ENCODE measurements around the gene RIPK4. TPM values are rescaled to one million over a fixed set of nuclear protein-coding genes. Genes with fewer than 3 reads are reported as not detected.
"Not testable (repeated sequence)": the region's sequence is repeated elsewhere in the genome, so short reads cannot be mapped to it uniquely, and the experiment has no call there.

RIPK4 gene
- total RNA-seq, 1 experiment from 2014 or later = 0.76 TPM

GRCh38 chr21:41707231-41707959 is 59.5 kb downstream of the RIPK4 start:
- DNase-seq = no peak
- Histone ChIP-seq H3K36me3 (no peaks in the 10 kb centered on the region), H3K9me3 (no peaks in the 10 kb centered on the region), H3K27me3 (no peaks in the 10 kb centered on the region), H3K4me3 (no peak overlapping the region)

GRCh38 chr21:41706678-41707077 is 60.2 kb downstream of the RIPK4 start:
- H3K36me3 ChIP-seq = no peaks in the 10 kb centered on the region
- no peaks in the 10 kb centered on the region for H3K27me3 ChIP-seq
- DNase-seq = no peak
- H3K4me3 ChIP-seq = no peak overlapping the region
- no peaks in the 10 kb centered on the region for H3K9me3 ChIP-seq

DNA sequence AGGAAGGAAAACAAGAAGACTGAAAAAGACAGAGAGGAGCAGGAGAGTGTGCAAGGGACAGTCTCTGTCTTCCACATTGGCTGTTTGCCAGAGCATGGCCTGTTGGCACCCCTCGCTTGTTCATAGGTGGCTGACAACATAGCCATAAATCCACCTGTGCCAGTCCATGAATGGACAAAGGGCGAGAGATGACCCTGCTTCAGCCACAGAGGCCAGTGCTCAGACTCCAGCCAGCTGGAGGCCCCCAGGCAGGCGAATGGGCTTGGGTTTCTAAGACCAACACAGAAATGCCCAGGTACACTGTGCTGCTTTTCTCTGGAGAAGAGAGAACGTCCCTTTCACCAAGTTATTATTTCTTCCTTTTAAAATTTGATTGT is 60.6 kb downstream of the RIPK4 start:
- DNase-seq = no peak
- no peaks in the 10 kb centered on the region for H3K9me3 ChIP-seq

GRCh38 chr21:41705546-41706262 is 61.1 kb downstream of the RIPK4 start:
- H3K4me3 ChIP-seq = no peak overlapping the region
- no peaks in the 10 kb centered on the region for H3K27me3 ChIP-seq
- no peak for DNase-seq
- H3K9me3 ChIP-seq = no peaks in the 10 kb centered on the region
- no peaks in the 10 kb centered on the region for H3K36me3 ChIP-seq

More for the DNA sequence above, 60.6 kb downstream of the RIPK4 start:
- no peaks in the 10 kb centered on the region for H3K27me3 ChIP-seq
- no peaks in the 10 kb centered on the region for H3K36me3 ChIP-seq
- H3K4me3 ChIP-seq = no peak overlapping the region

DNA sequence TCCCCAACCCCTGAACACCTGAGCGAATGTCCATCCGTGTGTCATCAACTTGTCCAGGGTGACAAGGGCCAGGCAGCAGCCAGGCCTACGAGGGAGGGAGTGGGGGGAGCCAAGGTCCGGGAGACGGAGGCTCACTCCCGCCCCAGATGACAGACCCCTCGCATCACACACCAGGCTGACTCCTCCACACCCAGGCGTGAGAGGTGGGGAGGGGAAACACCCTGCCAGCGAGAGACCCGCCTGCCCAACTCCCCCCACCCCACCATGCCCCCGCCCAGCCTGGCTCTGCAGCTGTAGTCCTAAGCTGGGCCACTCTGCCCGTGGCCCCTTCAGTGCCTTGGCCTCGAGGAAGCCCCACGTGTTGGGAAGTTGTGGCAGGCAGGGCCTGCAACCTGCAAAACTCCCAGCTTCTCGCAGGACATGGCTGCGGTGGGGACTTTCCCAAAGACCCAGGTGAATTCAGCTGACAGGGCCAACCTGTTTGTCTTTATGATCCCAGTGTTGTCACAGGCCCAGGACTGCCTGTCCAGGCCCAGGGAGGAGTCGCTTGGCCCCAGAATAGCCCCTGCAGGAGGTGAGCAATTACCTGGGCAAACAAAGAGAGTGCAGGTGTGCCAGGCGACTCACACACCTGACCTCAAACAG is 62.9 kb downstream of the RIPK4 start:
- no peak for DNase-seq
- H3K27me3 ChIP-seq = no peaks in the 10 kb centered on the region
- H3K9me3 ChIP-seq = no peaks in the 10 kb centered on the region
- no peak overlapping the region for H3K4me3 ChIP-seq
- H3K36me3 ChIP-seq = no peaks in the 10 kb centered on the region

- Histone ChIP-seq H3K36me3 (no peaks in the 10 kb centered on the region), H3K4me3 (no peak overlapping the region), H3K27me3 (no peaks in the 10 kb centered on the region), H3K9me3 (no peaks in the 10 kb centered on the region)
- DNase-seq = no peak
Measured at GRCh38 chr21:41701749-41702148, 65.1 kb downstream of the RIPK4 start.

GRCh38 chr21:41699311-41699710 is 67.5 kb downstream of the RIPK4 start:
- no peak for DNase-seq
- no peak overlapping the region for H3K4me3 ChIP-seq
- no peaks in the 10 kb centered on the region for H3K36me3 ChIP-seq
- H3K9me3 ChIP-seq = no peaks in the 10 kb centered on the region
- H3K27me3 ChIP-seq = no peaks in the 10 kb centered on the region

DNA sequence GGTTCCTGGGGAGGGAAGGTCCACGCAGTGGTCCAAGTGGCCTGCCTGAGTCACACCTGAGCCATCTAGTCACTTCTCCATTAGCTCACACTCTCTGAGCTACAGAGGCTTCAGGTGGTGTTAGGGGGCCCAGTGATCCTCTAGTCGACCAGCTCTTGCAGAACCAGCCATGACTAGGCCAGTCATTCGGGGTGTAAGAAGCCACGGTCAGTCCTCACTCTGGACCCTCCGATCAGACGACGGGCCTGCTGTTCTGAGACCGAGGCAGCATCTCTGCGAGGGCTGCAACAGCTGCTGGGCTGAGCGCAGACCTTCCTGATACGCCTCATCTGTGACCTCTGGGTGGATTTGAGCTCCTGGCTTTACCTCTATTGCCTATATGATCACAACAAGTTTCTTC is 68.8 kb downstream of the RIPK4 start:
- Histone ChIP-seq H3K36me3 (no peaks in the 10 kb centered on the region), H3K27me3 (no peaks in the 10 kb centered on the region), H3K4me3 (no peak overlapping the region), H3K9me3 (no peaks in the 10 kb centered on the region)
- DNase-seq = no peak

- no peaks in the 10 kb centered on the region for H3K27me3 ChIP-seq
- H3K36me3 ChIP-seq = no peaks in the 10 kb centered on the region
- H3K4me3 ChIP-seq = no peak overlapping the region
- no peaks in the 10 kb centered on the region for H3K9me3 ChIP-seq
- DNase-seq = no peak
Measured at GRCh38 chr21:41695513-41695912, 71.3 kb downstream of the RIPK4 start.

- not testable (repeated sequence) for H3K27me3 ChIP-seq, H3K4me3 ChIP-seq, H3K36me3 ChIP-seq, DNase-seq, H3K9me3 ChIP-seq
Measured at GRCh38 chr21:41694042-41694441, 72.8 kb downstream of the RIPK4 start.

- Histone ChIP-seq H3K27me3 (no peaks in the 10 kb centered on the region), H3K36me3 (no peaks in the 10 kb centered on the region), H3K9me3 (no peaks in the 10 kb centered on the region), H3K4me3 (no peak overlapping the region)
- DNase-seq = no peak
Measured at GRCh38 chr21:41692185-41692565, 74.7 kb downstream of the RIPK4 start.

- no peak for DNase-seq
- Histone ChIP-seq H3K36me3 (no peaks in the 10 kb centered on the region), H3K4me3 (no peak overlapping the region), H3K9me3 (no peaks in the 10 kb centered on the region), H3K27me3 (no peaks in the 10 kb centered on the region)
Measured at GRCh38 chr21:41691205-41692184, 75.4 kb downstream of the RIPK4 start.

Other genes with a start within 250 kb of the RIPK4 start
- gene PRDM15, start 112.3 kb upstream of the RIPK4 start, total RNA-seq (2014; rRNA removed; shearing (Covaris generic); ENCODE audit: low replicate concordance) = 3.3 and 7.8 TPM in 2 replicates
- 9.7 and 13.8 TPM in 2 replicates for gene C2CD2, start 187.0 kb upstream of the RIPK4 start, total RNA-seq (2014; rRNA removed; shearing (Covaris generic); ENCODE audit: low replicate concordance)
- gene ZBTB21, start 243.3 kb upstream of the RIPK4 start, total RNA-seq (2014; rRNA removed; shearing (Covaris generic); ENCODE audit: low replicate concordance) = 5.1 and 13.0 TPM in 2 replicates

Measured in MG63 (cell line).